Activated CD4-positive, alpha-beta T cell treated with anti-CD3 and anti-CD28 coated beads, Interleukin-2, amount 50 U/mL, for 4 hours (primary cell): Measurements from ENCODE around the gene SORCS2.

Experiments
- DNase-seq, 2 experiments: peaks; one replicate each; pipeline ENCODE4 v3.0.0-alpha.2; 2020

Gene SORCS2

GRCh38 chr4:7187168-7187535 lies 5.2 kb upstream of the SORCS2 start:
- no peak for DNase-seq

- no peak for DNase-seq
These were observed 4.6 kb upstream of the SORCS2 start for GRCh38 chr4:7187691-7188090.

- no peak for DNase-seq
These were observed 3.3 kb upstream of the SORCS2 start for GRCh38 chr4:7189066-7189465.

GRCh38 chr4:7189475-7190277 lies 2.7 kb upstream of the SORCS2 start:
- no peak for DNase-seq

- DNase-seq: no peak
These were observed 2.1 kb upstream of the SORCS2 start for GRCh38 chr4:7190278-7190594.

- no peak for DNase-seq
These were observed 1.4 kb upstream of the SORCS2 start for GRCh38 chr4:7190691-7191545.

- no peak for DNase-seq
These were observed 639 bp upstream of the SORCS2 start for GRCh38 chr4:7191546-7192251.

- DNase-seq: no peak
These were observed 956 bp downstream of the SORCS2 start for GRCh38 chr4:7193030-7193958.

GRCh38 chr4:7194251-7195140 lies 2.2 kb downstream of the SORCS2 start:
- no peak for DNase-seq

- DNase-seq: no peak
These were observed 2.8 kb downstream of the SORCS2 start for GRCh38 chr4:7195141-7195515.

- DNase-seq: no peak
These were observed 3.4 kb downstream of the SORCS2 start for GRCh38 chr4:7195546-7196287.

GRCh38 chr4:7196288-7196651 lies 3.9 kb downstream of the SORCS2 start:
- no peak for DNase-seq

GRCh38 chr4:7196736-7197135 lies 4.4 kb downstream of the SORCS2 start:
- no peak for DNase-seq

- no peak for DNase-seq
These were observed 5.6 kb downstream of the SORCS2 start for GRCh38 chr4:7197910-7198309.

GRCh38 chr4:7198440-7199128 lies 6.2 kb downstream of the SORCS2 start:
- no peak for DNase-seq

- DNase-seq: no peak
These were observed 6.9 kb downstream of the SORCS2 start for GRCh38 chr4:7199129-7199725.

GRCh38 chr4:7199771-7200441 lies 7.6 kb downstream of the SORCS2 start:
- DNase-seq: no peak

- no peak for DNase-seq
These were observed 8.5 kb downstream of the SORCS2 start for GRCh38 chr4:7200801-7201200.
